HK-2 (cell line): ENCODE data around the gene WIPF2.
"Not testable (repeated sequence)": the region's sequence is repeated elsewhere in the genome, so short reads cannot be mapped to it uniquely, and the experiment has no call there.

Source experiments
- DNase-seq: peaks from one replicate; pipeline ENCODE4 v3.0.0-alpha.2; 2018; ENCODE audit not compliant: unreplicated experiment

Gene WIPF2

DNA sequence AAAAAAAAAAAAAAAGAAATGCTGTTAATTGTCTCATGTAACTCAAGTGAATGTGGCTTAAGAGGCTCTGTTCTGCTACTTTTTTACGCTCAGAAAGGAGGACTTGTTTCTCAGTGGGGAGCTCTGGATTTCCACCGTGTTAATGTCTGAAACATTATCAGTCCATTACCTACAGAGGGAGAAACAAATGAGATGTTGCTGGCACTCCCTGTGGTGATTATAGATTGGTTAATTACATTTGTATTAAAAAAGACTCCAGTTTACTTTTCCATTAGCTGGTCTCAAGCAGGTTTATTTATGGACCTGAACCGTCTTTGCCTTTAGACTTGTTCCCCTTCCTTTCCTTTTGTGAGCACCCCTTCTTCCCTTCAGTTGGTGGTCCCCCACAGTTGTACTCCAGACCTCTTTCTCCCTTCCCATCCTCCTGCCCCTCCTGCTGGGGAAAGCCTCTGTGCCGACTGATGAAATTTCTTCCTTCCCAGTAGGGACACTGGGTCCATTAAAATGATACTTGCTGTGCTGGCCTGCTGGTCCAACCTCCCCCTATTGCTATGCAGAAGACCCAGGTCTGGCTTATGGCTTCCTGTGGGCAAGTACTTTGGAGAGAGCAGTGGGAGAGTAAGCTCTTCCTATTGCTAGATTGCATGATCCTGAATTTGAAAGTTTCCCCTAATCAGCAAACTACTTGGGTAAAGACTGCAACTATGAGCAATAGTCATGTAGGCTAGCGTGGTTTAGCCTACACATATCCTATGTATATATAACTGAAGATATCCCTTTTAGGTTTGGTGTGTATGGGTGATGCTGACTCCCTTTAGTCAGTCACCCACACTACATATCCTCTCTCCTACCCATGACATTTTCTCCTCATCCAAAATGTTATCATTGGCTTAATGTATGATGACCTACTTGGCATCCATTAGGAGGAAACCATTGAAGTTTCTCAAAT, 76.7 kb downstream of the WIPF2 start:
- DNase-seq: no peak

DNA sequence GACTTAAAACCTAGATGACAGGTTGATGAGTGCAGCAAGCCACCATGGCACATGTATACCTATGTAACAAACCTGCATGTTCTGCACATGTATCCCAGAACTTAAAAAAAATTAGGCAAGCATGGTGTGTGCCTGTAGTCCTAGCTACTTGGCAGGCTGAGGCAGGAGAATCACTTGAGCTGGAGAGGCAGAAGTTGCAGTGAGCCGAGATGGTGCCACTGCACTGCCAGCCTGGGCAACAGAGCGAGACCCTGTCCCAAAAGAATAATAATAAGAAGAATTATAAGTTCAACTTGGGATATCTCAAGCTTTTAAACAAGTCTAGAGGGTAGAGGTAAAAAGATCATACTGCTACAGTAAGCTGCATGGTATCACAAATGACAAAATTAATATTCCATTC, 78.4 kb downstream of the WIPF2 start:
- DNase-seq: no peak

DNA sequence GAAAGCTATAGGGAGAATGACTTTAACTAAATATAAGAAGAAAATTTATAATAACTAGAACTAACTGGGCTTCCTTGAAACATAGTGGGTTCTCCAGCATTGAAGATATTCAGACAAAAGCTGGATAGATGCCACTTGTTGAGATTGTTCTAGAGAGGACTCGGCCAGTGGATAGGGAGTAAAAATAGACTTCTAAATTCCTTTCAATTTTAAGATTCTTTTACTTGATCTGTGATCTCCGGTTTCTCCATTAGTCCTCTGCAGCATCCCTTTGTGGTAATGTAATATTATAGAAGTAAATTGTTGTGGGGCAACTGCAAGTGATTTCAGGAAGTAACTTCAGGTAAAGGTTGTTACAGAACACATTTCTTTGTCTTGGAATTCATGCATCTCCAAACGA, 79.6 kb downstream of the WIPF2 start:
- DNase-seq: no peak

DNA sequence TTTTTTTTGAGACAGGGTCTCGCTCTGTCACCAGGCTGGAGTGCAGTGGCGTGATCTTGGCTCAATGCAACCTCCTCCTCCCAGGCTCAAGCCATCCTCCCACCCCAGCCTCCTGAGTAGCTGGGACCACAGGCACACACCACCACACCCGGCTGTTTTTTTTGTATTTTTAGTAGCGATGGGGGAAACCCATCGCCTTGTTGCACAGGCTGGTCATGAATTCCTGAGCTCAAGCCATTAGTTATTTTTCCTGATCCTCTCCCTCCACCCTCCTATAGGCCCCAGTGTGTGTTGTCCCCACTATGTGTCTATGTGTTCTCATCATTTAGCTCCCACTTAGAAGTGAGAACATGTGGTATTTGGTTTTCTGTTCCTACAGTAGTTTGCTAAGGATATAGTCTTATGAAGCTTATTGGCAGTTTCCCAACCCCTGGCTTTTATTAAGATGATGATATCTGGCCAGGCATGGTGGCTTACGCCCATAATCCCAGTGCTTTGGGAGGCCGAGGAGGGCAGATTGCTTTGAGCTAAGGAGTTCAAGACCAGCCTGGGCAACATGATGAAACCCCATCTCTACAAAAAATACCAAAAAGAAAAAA, 80.2 kb downstream of the WIPF2 start:
- not testable (repeated sequence) for DNase-seq

DNA sequence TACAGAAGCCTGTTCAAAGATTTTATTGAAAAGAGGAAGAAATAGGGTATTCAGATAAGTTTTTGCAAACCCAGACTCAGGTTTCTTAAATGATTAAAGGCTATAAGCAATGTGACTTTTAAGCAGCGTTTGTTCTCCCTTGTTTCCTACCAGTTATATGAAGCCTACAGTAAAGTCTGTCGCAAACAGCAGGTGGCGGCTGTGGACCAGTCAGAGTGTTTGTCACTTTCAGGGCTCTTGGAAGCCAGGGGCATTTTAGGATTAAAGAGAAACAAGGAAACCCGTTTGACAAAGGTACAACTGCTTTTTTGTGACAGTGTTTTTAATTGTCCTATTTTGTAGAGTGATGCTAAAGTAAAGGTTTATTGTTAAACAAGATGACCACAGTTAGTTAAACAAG, 82.2 kb downstream of the WIPF2 start:
- DNase-seq: no peak

DNA sequence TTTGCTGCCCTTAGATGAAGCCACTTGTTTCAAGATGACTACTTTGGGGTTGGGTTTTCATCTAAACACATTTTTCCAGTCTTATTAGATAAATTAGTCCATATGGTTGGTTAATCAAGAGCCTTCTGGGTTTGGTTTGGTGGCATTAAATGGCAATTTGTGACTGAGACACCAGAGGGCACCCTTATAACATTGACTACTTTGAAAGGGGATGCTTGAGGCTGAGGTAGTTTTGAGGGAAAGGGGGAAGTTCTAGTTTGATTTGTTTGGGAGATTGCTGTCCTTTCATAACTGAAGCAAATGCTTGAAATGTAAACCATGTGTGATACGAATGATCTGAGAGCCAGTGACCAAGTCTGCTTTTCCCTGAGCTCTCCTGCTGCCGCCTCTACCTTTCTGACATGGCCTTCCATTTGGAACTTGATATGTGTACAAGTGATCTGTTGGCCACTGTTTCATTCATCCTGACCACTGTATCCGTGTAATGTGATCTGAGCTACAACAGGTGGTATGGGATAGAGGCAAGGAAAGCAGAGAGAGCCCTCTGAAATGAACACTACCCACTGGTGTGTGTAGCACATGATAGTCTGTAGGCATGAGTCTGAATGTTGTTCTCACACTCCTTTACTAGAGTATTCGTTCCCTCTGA, 84.0 kb downstream of the WIPF2 start:
- no peak for DNase-seq

DNA sequence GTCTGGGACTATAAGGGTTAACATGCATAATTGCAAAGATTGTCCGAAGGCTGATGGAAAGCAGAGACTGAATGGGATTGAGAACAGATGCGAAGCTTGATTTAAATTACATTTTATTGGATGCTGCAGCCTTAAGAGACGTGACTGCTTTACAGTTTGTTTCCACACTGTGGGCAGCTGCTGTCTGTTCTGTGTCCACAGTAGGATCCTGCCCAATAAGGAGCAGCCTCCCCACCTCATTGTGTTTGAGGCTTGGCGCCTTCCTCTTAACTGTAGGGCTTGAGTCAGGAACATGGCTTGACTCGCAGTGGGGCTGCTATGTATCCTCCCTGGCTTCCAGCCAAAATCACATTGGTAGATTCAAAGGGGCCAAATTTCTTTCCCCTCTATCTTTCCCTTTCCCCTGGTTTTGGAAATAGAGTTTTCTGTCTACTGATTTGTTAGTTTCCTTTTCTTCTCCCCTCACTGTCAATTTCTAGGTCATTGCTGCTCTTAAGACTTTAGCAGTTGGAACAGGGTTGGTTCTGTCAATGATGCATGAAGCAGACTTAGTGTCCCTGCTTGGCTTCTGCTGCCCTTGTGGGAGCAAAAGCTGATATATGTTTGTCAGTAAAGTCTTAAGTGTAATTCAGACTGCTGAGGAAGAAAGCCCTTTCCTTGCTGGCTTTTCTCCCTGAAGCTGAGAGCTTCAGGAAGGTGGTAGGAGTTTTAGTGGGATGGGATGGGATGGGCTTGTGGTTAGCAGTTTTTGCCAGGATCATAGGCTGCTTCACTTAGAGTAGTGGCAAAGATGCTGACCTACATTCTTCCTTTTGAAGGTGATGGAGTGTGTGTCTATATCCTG, 84.8 kb downstream of the WIPF2 start:
- no peak for DNase-seq

DNA sequence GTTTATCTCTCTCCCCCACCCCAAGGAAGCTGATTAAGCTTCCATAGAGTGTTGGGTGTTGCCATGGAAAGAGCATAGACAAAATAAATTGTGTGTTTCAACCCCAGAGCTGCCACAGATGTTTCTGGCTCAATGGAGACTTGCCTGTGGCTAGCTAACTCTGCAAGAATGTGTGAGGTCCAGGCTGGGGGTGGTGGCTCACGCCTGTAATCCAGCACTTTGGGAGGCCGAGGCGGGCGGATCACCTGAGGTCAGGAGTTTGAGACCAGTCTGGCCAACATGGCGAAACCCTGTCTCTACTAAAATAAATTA, 85.4 kb downstream of the WIPF2 start:
- DNase-seq: not testable (repeated sequence)

DNA sequence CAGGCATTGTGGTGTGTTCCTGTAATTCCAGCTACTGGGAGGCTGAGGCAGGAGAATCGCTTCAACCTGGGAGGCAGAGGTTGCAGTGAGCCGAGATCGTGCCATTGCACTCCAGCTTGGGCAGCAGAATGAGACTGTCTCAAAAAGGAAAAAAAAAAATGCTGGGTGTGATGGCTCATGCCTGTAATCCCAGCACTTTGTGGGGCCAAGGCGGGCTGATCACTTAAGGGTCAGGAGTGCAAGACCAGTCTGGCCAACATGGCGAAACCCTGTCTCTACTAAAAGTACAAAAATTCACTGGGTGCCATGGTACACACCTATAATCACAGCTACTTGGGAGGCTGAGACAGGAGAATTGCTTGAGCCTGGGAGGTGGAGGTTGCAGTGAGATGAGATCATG, 85.8 kb downstream of the WIPF2 start:
- DNase-seq: not testable (repeated sequence)

DNA sequence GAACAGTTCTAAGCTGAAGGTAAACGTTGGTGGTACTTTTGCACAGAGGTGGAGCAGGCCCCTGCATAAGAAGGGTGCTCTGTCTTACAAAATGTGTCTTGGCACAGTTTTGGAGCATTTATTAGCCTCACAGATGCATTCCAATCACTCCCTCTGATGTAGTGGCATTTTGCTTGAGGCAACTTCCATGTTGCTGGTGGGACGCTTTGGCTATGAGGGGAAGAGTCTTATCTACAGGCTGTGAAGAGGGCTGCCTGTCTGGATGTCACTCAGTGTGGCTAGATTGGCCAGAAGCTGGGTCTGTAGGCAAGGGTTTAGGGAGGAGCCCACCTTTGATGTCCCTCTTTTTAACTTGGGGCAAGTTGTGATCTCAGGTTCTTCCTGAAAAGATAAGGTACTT, 87.3 kb downstream of the WIPF2 start:
- no peak for DNase-seq

DNA sequence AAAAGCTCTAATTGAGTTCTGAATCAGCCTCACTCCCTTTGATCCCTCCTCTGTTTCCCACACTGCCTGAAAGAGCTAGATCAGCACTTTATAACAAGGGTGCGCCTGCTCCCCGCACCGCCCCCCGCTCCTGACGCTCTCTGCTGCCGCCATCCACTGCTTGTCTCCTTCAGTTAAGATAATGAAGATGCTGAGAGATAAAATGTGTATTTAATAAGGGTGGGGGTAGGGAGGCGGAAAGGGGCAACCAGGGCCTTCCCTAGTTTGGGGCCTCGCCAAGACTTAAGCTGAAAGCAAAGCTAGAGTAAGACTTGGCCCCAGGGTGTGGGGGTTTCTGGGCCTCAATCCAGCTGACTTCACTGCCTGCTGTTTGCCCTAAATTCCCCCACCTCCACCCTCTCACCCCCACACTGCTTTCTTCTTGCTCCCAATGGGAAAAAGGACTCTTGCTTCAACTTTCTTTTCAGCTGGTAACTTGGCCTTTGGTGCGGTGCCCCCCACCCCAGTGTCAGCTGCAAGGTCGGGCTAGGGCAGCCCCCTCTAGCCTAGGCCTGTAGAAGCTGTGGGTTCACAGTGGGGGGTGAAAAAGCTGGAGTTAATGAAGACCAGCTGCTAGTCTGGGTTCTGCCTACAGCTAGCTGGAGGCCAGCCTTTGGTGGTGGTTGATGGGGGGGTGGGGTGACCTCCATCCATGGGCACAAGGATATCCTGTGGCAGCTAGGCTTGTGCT, 88.1 kb downstream of the WIPF2 start:
- DNase-seq: no peak

DNA sequence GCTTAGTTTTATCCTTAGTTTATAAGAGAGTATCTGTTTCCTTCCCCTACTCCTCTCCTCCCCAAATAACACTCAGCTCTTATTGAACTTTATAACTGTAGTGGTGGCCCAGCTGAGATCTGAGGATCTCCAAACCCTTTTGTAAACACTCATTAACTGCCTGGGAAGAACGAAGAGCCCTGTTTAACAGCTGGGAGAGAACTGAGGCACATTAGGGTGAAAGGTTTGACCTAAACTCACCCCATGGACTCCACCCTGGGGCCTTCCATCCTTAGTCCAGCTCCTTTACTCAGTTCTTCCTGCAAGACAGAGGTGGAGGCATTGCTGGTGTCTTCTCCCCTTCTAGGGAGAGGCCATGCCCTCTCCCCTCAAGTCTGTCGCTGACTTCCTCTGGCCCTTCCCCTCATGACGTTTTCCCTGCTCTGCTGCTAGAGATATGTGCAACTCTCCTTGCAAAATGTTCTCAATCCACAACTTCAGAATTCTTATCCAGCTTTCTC, 88.7 kb downstream of the WIPF2 start:
- DNase-seq: no peak

DNA sequence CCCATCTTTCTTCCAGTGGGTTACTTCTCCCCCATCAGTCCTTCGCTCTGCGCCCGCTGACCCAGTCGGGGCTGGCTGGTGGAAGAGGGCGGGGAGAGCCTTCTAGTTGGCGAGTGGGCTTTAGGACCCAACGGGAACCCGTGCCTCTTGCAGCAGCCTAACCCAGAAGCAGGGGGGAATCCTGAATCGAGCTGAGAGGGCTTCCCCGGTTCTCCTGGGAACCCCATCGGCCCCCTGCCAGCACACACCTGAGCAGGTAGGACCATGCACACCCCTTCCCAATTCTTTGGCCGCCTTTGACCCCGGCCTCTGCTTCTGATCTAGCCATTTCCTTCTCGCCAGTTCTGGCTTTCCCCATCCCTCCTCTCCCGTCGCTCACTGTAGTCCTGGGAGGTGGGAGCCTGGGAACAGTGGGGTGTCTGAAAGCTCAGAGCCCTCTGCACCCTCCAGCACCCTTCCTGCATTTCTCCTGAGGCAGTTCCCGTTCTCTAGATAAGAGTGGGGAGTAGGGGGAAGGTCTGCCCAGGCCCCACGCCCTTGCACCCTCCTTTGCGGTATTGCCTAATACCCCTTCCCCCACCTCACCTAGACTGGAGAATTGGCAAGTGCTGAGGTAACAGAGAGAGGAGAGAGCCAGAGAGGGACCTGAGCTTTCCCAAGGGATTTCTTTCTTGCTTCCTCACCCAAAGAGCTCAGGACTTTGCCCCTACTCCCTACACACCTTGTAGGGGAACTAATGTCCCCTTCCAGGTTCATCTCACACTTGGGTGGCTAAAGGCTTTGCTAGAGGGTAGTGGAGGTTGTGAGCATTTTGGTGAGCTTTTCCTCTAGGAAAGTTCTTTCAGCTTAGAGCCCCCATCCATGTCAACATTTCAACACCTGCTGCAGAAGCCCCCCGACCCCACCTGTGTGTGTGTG, 90.2 kb downstream of the WIPF2 start, which contains the start of gene RARA:
Gene RARA, plus strand, starts transcription at position 150 of the 918 bp plus-strand sequence. CDS start 22,039 bp downstream, outside the sequence.
- DNase-seq: peak; percentile 59

DNA sequence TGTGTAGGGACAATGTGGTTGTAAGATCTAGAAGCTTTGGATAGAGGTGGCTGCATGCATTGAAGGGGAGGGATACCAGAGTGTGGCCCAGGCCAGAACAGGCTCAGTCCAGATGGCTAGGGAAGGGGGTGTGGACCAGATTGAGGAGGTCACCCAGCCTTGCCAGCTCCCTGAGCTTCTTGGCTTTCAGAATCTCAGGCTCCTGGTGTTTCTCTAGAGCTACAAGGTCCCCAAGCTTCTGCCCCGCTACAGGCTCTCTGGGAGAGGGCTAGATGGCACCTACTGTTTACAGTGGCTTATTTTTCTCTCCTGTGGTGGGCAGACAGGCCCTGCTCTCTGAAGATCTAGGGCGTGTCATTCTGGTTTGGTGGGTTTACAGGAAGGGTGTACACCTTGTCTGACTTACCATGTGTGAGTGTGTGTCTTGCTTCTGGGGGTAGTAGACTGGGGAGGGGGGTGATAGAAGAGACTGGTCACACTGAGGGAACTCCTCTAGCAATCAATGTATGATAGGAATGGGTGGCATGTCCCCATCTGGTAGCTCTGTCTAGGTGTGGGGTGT, 90.9 kb downstream of the WIPF2 start:
- no peak for DNase-seq

DNA sequence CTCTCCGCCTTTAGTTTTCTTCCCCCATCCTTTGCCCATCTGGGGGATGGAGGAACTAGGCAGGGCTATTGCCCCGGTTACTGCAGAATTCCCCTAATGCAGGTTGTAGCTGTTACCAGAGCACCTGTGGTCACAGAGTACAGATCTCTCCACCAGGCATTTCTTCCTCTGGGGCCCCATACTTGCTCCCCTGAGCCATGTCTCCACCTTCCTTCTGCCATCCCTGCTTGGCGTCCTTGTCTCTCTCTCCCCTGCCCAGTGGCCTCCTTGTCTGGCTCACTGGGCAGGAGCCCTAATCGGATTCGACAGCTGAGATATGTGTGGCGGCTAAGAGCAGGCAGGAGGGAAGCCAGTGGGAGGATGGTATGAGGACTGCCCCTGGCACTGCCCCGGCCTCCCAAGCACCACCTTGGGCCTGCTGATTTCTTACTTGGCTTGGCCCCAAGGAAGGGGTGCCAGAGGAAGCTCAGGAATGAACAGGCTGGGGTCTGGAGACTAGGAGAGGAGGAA, 91.8 kb downstream of the WIPF2 start:
- no peak for DNase-seq

DNA sequence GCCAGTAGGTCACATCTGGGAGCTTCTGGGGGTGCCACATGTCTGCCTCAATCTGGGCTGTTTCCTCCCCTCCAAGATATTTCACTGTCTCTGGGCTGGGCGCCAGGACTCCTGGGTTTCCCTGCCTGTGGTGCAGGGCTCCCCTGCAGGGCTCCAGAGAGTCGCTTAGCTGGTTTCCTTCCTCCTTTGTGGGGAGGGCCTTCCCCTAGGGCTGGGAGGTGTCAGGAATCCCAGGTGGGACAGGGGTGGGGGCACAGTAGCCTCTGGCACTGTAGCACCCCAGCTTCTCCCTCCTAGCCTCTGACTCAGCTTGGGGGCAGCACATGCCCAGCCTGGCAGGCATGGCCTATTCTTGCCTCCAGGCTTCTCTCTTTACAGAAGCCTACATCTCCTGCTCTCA, 92.5 kb downstream of the WIPF2 start:
- no peak for DNase-seq

DNA sequence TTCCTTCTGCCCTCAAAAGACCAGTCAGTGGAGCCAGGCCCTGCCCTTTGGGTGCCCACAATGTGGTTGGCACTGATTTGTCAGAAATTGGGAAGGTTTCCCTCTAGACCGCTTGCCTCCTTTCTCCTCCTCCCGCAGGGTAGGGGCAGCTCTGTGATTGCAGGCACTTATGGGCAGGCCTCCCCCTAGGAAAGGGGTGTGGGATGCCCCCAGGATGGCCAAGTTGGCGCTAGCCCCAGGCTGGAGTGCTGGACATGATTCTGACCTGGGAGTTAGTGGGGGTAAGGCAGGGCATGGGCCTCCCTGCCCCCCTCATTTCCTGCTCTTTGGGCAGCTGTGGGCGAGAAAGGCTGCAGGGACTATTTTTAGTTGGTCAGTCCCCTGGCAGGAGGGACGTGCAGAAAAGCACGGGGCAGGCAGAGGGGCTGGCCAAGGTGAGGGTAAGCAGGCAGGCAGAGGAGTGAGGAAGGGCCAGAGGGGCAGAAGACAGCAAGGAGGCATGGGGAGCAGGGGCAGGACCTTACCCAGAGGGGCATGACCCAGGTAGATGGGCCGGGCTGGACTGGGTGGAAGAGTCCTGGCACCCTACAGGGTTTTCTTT, 93.1 kb downstream of the WIPF2 start:
- peak; percentile 85 for DNase-seq

DNA sequence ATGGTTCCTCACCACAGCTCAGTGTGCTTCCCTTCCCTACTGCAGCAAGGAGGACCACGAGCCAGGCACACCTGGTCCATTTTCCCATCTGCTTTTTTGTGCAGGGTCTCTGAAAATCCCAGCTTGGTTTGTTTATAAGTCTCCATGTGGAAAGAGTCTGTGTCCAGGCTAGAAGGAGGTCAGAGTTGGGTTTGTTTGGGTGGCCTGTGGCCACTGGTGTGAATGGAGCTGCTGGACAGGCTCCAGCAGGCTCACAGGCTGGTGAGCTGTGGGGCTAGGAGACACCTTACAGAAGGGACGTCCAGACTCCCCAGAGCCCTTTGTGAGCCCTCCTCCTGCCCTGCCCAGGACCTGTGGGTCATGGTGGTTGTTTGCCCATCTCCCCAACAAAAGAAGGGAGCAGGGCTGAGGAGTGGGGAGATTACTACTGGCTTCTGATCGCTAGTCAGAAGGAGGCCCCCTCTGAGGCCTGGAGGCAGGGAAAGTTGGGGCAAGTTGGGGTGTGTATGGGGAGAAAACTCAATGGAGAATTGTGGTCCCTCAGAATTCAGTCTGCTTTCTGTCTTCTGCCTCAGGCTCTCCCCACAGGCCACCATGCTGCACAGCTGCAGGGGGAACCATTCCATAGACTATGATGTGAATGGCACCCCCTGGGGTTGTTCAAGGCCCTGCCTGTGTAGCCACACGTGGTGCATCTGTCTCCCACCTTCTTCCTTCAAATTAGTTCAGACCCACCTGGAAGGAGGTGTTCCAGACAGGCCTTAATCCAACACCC, 94.0 kb downstream of the WIPF2 start:
- DNase-seq: no peak
